Mesothelial cell of epicardium (in vitro differentiated cells): ENCODE measurements around the gene PSME1. TPM values are rescaled to one million over a fixed set of nuclear protein-coding genes. Genes with fewer than 3 reads are reported as not detected.

Experiments
- DNase-seq, 2 experiments: peaks; one replicate each; pipeline ENCODE4 v3.0.0; 2021; ENCODE audit warnings: low spot score in 2 of 2; ENCODE audit not compliant: unreplicated experiment in 2 of 2
- H3K27ac Mint-ChIP-seq: 2 replicates; pipeline ENCODE4 v1.8.0; 2021; ENCODE audit warnings: mixed read lengths
- H3K27me3 Mint-ChIP-seq: 2 replicates; pipeline ENCODE4 v1.8.0; 2021; ENCODE audit warnings: low read depth, mixed read lengths
- H3K36me3 Mint-ChIP-seq: 2 replicates; pipeline ENCODE4 v1.8.0; 2021; ENCODE audit warnings: mixed read lengths
- H3K4me1 Mint-ChIP-seq: 2 replicates; pipeline ENCODE4 v1.8.0; 2021; ENCODE audit warnings: mixed read lengths
- H3K4me3 Mint-ChIP-seq: 2 replicates; pipeline ENCODE4 v1.8.0; 2021; ENCODE audit warnings: mild to moderate bottlenecking, moderate library complexity, mixed read lengths
- H3K9me3 Mint-ChIP-seq: 2 replicates; pipeline ENCODE4 v1.8.0; 2021; ENCODE audit warnings: mixed read lengths
- total RNA-seq: library from RNA; stranded (reverse); gene quantifications from 3 replicates; pipeline ENCODE4 v1.2.1, GENCODE V29; 2021
- TF ChIP-seq, protein P1 (sequence below): fragments of 200-600 bp; sonication (generic); IDR thresholded peaks from one replicate; pipeline ENCODE4 v1.5.0; 2021; ENCODE audit warnings: antibody characterized with exemption; ENCODE audit not compliant: unreplicated experiment

PSME1 gene
- total RNA-seq, 1 donor from 2014 or later: 148 TPM

DNA sequence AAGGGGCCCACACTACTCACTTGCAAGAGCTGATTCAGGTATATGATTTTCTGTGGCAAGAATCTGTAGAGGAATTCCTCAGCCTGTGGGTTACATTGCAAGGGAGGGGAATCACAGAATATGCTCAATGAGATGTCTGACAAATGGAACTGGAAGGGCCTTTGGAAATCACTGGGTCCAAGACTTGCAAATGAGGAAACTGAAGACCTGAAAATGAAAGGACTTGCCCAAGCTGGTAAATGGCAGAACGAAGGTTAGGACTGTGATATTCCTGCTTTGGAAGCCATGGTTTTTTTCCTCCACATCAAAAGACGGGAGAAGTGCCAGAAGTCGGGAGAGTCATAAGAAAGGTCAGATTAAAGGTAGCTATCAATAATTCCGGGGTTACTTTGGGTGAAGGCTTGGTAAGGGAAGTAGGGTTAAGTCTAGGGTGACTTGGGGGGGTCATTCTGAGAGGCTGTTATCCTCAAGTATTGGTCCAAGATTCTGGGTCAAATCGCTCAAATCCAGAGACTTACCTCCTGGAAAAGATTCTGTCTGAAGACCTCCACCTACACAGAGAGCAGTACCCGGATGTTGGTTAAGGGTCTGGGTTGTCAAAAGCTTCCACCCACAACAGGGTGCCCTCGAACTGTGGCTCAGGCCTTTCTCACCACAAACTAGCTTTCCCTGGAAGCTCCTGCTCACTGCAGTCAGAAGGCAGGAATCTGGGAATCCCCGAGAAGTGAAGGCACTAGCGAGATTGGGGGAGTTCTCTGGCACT is 9.9 kb downstream of the PSME1 start:
- Mint-ChIP-seq H3K27ac (peak overlapping the region; percentile 99), H3K9me3 (no peaks in the 10 kb centered on the region), H3K4me1 (peaks cover 41% of the 10 kb centered on the region), H3K36me3 (peaks cover 12% of the 10 kb centered on the region), H3K27me3 (no peaks in the 10 kb centered on the region), H3K4me3 (peak overlapping the region; percentile 99)
- no peak for DNase-seq
- TF ChIP-seq, protein P1, sequence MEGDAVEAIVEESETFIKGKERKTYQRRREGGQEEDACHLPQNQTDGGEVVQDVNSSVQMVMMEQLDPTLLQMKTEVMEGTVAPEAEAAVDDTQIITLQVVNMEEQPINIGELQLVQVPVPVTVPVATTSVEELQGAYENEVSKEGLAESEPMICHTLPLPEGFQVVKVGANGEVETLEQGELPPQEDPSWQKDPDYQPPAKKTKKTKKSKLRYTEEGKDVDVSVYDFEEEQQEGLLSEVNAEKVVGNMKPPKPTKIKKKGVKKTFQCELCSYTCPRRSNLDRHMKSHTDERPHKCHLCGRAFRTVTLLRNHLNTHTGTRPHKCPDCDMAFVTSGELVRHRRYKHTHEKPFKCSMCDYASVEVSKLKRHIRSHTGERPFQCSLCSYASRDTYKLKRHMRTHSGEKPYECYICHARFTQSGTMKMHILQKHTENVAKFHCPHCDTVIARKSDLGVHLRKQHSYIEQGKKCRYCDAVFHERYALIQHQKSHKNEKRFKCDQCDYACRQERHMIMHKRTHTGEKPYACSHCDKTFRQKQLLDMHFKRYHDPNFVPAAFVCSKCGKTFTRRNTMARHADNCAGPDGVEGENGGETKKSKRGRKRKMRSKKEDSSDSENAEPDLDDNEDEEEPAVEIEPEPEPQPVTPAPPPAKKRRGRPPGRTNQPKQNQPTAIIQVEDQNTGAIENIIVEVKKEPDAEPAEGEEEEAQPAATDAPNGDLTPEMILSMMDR: no peak

DNA sequence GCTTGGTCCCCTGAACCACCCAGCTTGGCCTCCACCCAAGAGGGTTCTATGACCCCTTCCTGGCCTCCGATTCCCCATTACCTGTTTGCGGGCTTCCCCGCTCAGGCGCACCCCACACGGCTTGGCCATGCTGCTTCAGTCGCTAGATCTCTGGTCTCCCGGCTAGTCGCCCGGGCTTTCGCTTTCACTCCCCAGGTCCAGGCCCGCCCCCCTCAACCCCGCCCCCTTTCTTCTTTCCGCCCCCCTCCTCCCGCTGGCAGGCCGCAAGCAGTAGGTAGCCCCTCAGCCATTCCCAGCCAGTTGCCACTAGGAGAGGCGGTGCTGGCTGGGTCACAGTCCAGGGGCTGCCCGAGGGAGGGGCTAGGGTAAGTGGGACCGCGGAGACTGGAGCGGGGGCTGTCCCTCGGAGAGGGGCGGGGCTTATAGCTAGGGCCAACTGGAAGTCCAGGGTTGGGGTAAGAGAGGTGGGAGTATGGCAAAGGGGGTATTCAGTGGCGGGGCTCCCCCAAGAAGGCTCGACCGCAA is 10.5 kb downstream of the PSME1 start, which contains the start of gene PSME2:
TSS of gene PSME2 (minus strand) at position 158 of the 525 bp plus-strand sequence. CDS start at position 129, 29 bp downstream.
- TF ChIP-seq, protein P1: no peak
- peaks cover 15% of the 10 kb centered on the region for H3K36me3 Mint-ChIP-seq
- H3K27me3 Mint-ChIP-seq: no peaks in the 10 kb centered on the region
- DNase-seq: peak; percentile 86 to 90
- peak within 1 kb of the TSS; percentile 99 for H3K4me3 Mint-ChIP-seq
- H3K4me1 Mint-ChIP-seq: peaks cover 41% of the 10 kb centered on the region
- peak within 1 kb of the TSS; percentile 99 for H3K27ac Mint-ChIP-seq
- H3K9me3 Mint-ChIP-seq: no peaks in the 10 kb centered on the region

DNA sequence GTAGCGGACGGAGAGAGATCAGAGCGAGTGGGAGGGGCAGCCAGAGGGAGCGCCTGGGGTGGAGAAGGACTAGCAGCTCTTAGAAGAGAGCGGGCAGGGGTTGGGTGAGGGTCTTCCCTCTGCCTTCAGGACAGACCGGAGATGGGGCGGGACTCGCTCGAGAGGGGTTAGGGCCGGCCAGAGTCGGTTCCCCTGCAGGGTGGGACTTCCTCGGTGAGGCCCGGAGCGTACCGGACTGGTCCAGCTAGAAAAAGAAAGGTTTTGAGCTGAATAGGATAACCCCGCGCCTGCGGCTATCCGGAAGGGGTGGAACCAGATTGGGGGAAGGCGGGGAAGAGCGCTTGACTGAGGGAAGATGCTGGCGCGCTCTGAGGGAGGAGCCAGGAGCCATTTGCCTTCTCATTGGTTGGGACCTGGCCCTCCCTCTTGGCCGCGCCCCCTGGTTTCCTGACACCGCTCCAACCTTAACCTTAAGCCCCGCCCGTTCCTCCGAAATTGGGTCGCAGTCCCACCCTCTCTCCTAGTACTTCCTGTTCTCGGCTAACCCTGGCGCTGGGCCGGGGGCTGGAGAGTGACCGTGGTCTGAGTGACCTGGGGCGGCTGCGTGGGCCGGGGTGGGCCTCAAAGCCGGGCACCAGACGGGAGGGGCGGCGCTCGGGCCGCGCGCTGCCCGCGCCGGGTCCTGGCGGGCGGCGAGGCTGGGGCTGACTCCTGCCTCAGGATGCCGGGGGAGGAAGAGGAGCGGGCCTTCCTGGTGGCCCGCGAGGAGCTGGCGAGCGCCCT is 11.2 kb downstream of the PSME1 start, which contains the start of gene RNF31:
TSS of gene RNF31 (plus strand) at position 521 of the 783 bp plus-strand sequence. CDS start at position 722, 201 bp downstream.
- Mint-ChIP-seq H3K27me3 (no peaks in the 10 kb centered on the region), H3K27ac (peak within 1 kb of the TSS; percentile 99), H3K4me3 (peak within 1 kb of the TSS; percentile 99), H3K36me3 (peaks cover 19% of the 10 kb centered on the region), H3K9me3 (no peaks in the 10 kb centered on the region), H3K4me1 (peaks cover 36% of the 10 kb centered on the region)
- DNase-seq: peak; percentile 93 to 94
- TF ChIP-seq, protein P1: no peak

DNA sequence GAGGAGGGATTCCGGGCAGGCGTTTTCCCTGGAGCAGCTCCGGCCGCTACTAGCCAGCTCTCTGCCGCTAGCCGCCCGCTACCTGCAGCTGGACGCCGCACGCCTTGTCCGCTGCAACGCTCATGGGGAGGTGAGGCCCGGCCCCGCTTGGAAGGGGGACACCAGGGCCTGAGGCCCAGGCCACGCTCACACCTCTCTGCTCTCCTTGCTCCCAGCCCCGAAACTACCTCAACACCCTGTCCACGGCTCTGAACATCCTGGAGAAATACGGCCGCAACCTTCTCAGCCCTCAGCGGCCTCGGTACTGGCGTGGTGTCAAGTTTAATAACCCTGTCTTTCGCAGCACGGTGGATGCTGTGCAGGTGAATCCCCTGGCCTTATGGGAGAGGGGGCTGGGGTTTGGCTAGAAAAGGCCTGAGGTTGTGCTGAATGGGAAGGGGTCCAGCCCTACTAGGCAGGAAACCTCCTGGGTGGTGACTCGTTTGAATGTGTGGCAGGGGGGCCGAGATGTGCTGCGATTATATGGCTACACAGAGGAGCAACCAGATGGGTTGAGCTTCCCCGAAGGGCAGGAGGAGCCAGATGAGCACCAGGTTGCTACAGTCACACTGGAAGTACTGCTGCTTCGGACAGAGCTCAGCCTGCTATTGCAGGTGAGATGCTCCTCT is 11.9 kb downstream of the PSME1 start:
- peak overlapping the region; percentile 99 for H3K4me3 Mint-ChIP-seq
- peaks cover 30% of the 10 kb centered on the region for H3K4me1 Mint-ChIP-seq
- peaks cover 21% of the 10 kb centered on the region for H3K36me3 Mint-ChIP-seq
- TF ChIP-seq, protein P1: no peak
- no peaks in the 10 kb centered on the region for H3K9me3 Mint-ChIP-seq
- H3K27ac Mint-ChIP-seq: peak overlapping the region; percentile 77
- no peak for DNase-seq
- no peaks in the 10 kb centered on the region for H3K27me3 Mint-ChIP-seq

DNA sequence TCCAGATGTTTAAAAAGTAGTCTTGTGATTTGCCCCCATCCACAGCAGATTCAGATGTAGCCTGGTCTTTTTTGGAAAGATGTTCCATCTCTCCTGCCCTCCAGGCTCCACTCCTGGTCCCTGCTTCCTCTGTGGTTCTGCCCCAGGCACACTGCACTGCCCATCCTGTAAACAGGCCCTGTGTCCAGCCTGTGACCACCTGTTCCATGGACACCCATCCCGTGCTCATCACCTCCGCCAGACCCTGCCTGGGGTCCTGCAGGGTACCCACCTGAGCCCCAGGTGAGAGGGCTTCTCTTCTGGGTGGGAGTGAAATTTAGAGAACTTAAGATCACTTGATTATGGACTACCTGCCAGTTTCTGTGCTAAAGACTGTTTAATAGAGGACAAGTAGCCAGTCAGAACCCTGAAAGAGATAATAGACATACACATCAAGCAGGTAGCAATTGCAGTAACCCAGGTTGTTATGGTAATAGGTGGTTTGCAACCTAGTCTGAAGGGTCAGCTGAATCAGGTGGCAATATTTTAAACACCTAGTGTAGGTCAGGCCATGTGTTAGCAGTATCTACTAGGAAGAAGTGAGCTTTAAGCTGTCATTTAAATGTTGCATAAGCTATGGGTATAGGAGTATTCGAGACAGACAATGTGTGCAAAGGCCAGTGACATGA is 13.4 kb downstream of the PSME1 start:
- Mint-ChIP-seq H3K4me1 (peaks cover 27% of the 10 kb centered on the region), H3K9me3 (no peaks in the 10 kb centered on the region), H3K27ac (no peak overlapping the region)

More for the DNA sequence above, 13.4 kb downstream of the PSME1 start:
- TF ChIP-seq, protein P1: no peak
- Mint-ChIP-seq H3K4me3 (peak overlapping the region; percentile 99), H3K27me3 (no peaks in the 10 kb centered on the region), H3K36me3 (peaks cover 22% of the 10 kb centered on the region)
- no peak for DNase-seq
